ENCODE data around the gene SLC22A7. TPM values are rescaled to one million over a fixed set of nuclear protein-coding genes. Genes with fewer than 3 reads are reported as not detected.

Gene SLC22A7
- total and polyA plus RNA-seq, 2 of the 8 experiments (the other 6 are each of a cell fraction or from before 2014, with no cell fraction given), result not detected

DNA sequence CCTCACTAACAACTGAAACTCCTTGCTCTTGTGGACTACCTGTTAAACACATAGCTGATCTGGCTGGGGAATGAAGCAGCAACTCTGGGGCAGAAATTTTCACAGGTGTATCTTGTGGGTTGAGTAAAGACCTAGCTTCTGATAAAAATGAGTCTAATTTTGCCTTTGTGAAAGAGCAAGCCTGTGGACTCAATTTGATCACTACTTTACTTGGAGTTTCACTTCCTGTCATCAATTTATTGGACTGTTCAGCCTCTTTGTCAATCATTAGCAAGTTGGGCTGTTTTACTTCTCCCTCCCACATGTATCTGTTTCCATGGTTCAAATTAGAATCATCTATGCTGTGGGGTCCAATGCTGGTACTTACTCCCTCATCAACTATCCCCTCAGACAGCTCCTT lies 40.2 kb downstream of the SLC22A7 start:
- Histone ChIP-seq H3K27ac (ENCODE audit: low read depth, low read length) (no peak overlapping the region), H3K4me1 (replicated peaks in 1 of 4; ENCODE audit: control insufficient read depth in 3 of 4, insufficient read depth in 4 of 4, low read length in 3 of 4) (no peaks in the 10 kb centered on the region; a peak in 1 of 7 replicates), H2BK120ac (replicated peaks; ENCODE audit: low read depth, low read length) (no peak overlapping the region), H3K9ac (replicated peaks in 1 of 4; ENCODE audit: extremely low read depth in 1 of 4, low read depth in 3 of 4, low read length in 3 of 4) (no peak overlapping the region), H3K56ac (replicated peaks; ENCODE audit: insufficient read length, low read depth, low read length) (no peak overlapping the region), H3K36me3 (ENCODE audit: control insufficient read depth in 2 of 4, insufficient read depth in 4 of 4, low read length in 3 of 4) (peaks cover 7 to 24% (median 21%) of the 10 kb centered on the region in 4 experiments; a peak in 7 of 8 replicates), H2BK20ac (ENCODE audit: low read length) (no peak overlapping the region), H2BK15ac (ENCODE audit: low read length) (no peak overlapping the region), H3K4me3 (ENCODE audit: extremely low read depth in 1 of 4, insufficient read depth in 2 of 4, low read depth in 3 of 4, low read length in 4 of 4) (no peak overlapping the region), H3K79me2 (ENCODE audit: control insufficient read depth in 1 of 2, insufficient read depth in 2 of 2, low read length in 2 of 2) (no peaks in the 10 kb centered on the region), H4K91ac (replicated peaks; ENCODE audit: insufficient read length, low read length) (no peak overlapping the region), H2BK12ac (ENCODE audit: low read depth, low read length) (no peak overlapping the region), H3K18ac (ENCODE audit: extremely low read depth, low read length) (no peak overlapping the region), H2AFZ (ENCODE audit: low read length) (no peak overlapping the region), H4K5ac (ENCODE audit: insufficient read length, low read depth, low read length) (no peak overlapping the region), H3K79me1 (ENCODE audit: low read depth, low read length) (no peaks in the 10 kb centered on the region), H2AK5ac (ENCODE audit: low read depth, low read length) (no peak overlapping the region), H3K23ac (ENCODE audit: insufficient read length) (no peak overlapping the region), H3K4me2 (ENCODE audit: insufficient read depth in 1 of 2, low read depth in 2 of 2, low read length in 2 of 2) (no peak overlapping the region), H3K9me3 (ENCODE audit: insufficient read depth in 2 of 2, low read depth in 1 of 2, low read length in 1 of 2) (peaks cover 0 to 6% of the 10 kb centered on the region in 2 experiments; a peak in 1 of 4 replicates), H4K8ac (ENCODE audit: extremely low read depth, insufficient read depth, low read length) (no peak overlapping the region), H3K27me3 (replicated peaks in 1 of 4; ENCODE audit: control insufficient read depth in 3 of 4, extremely low read depth in 1 of 4, insufficient read depth in 3 of 4, low read length in 3 of 4) (no peaks in the 10 kb centered on the region), H3K4ac (replicated peaks; ENCODE audit: insufficient read length, low read depth, low read length) (no peak overlapping the region), H2BK5ac (ENCODE audit: low read depth, low read length) (no peak overlapping the region), H3K23me2 (ENCODE audit: low read depth, low read length) (no peaks in the 10 kb centered on the region; the same call in 1 of the 2 replicates), H4K20me1 (replicated peaks in 1 of 2; ENCODE audit: control insufficient read depth in 1 of 2, insufficient read depth in 2 of 2, low read length in 2 of 2) (no peaks in the 10 kb centered on the region), H3K14ac (ENCODE audit: insufficient read length) (no peak overlapping the region)
- DNase-seq (ENCODE audit: low read depth in 1 of 2, low spot score in 2 of 2), result no peak
- FAIRE-seq, result no peak
- CTCF ChIA-PET (ENCODE audit: partially characterized antibody), result interaction anchor here (0.6 to 5.4 kb wide), 12 partner anchors 12 to 162 kb away, joined by 3 to 78 read pairs (median 3); partner anchors contain the start of gene CRIP3
- POLR2A ChIA-PET (ENCODE audit: partially characterized antibody), result no interaction called here
- TF ChIP-seq SIX5 (IDR thresholded peaks at IDR 0.05; ENCODE audit: low read depth, low read length), result no peak
